GM23248 (cell line): ENCODE data around the gene SUGCT. TPM values are rescaled to one million over a fixed set of nuclear protein-coding genes. Genes with fewer than 3 reads are reported as not detected.
A peak's percentile ranks its signal among the peaks of the same experiment; 100 is the strongest.

Experiments
- DNase-seq: peaks from one replicate; pipeline ENCODE4 v3.0.0-alpha.2; 2015
- H2AFZ ChIP-seq: fragments of 200-600 bp; sonication (generic); 2 replicates; pipeline ENCODE4 v1.6.1; 2016; ENCODE audit warnings: antibody characterized with exemption
- H3F3A ChIP-seq: fragments of 200-600 bp; sonication (generic); 2 replicates; pipeline ENCODE4 v1.6.1; 2016; ENCODE audit warnings: mild to moderate bottlenecking, antibody characterized with exemption, mixed run types; ENCODE audit not compliant: insufficient read depth
- H3K27ac ChIP-seq: fragments of 200-600 bp; sonication (generic); 2 replicates; pipeline ENCODE4 v1.5.1; 2016; ENCODE audit warnings: mild to moderate bottlenecking
- H3K27me3 ChIP-seq: fragments of 200-600 bp; sonication (generic); replicated peaks from 2 replicates; pipeline ENCODE4 v1.6.1; 2016; ENCODE audit warnings: mild to moderate bottlenecking; ENCODE audit not compliant: insufficient read depth
- H3K36me3 ChIP-seq: fragments of 200-600 bp; sonication (generic); 2 replicates; pipeline ENCODE4 v1.6.1; 2016; ENCODE audit warnings: low read depth, mild to moderate bottlenecking
- H3K4me1 ChIP-seq: fragments of 200-600 bp; sonication (generic); 2 replicates; pipeline ENCODE4 v1.6.1; 2016; ENCODE audit warnings: mild to moderate bottlenecking; ENCODE audit not compliant: insufficient read depth
- H3K4me2 ChIP-seq: fragments of 200-600 bp; sonication (generic); one replicate; pipeline ENCODE4 v1.6.1; 2016; ENCODE audit warnings: mild to moderate bottlenecking; ENCODE audit not compliant: unreplicated experiment
- H3K4me3 ChIP-seq: fragments of 200-600 bp; sonication (generic); 2 replicates; pipeline ENCODE4 v1.5.1; 2016; ENCODE audit warnings: mild to moderate bottlenecking
- H3K79me2 ChIP-seq: fragments of 200-600 bp; sonication (generic); 2 replicates; pipeline ENCODE4 v1.6.1; 2016; ENCODE audit warnings: mild to moderate bottlenecking; ENCODE audit not compliant: insufficient read depth
- H3K9ac ChIP-seq: fragments of 200-600 bp; sonication (generic); 2 replicates; pipeline ENCODE4 v1.6.1; 2016; ENCODE audit warnings: mild to moderate bottlenecking
- H3K9me2 ChIP-seq: fragments of 200-600 bp; sonication (generic); 2 replicates; pipeline ENCODE4 v1.6.1; 2016; ENCODE audit warnings: mixed run types, mild to moderate bottlenecking, moderate library complexity; ENCODE audit not compliant: insufficient read depth
- H3K9me3 ChIP-seq: fragments of 200-600 bp; sonication (generic); one replicate; pipeline ENCODE4 v1.6.1; 2017; ENCODE audit warnings: low read depth
- H4K20me1 ChIP-seq: fragments of 200-600 bp; sonication (generic); 2 replicates; pipeline ENCODE4 v1.6.0; 2016; ENCODE audit not compliant: insufficient read depth
- EZH2 ChIP-seq: fragments of 200-600 bp; sonication (generic); IDR thresholded peaks from 2 replicates; pipeline ENCODE4 v1.6.1; 2018; ENCODE audit warnings: antibody characterized with exemption, mild to moderate bottlenecking; ENCODE audit not compliant: insufficient read depth, poor library complexity, severe bottlenecking
- EZH2phosphoT487 ChIP-seq: fragments of 200-600 bp; sonication (generic); IDR thresholded peaks from 2 replicates; pipeline ENCODE4 v1.6.1; 2018; ENCODE audit warnings: antibody characterized with exemption, moderate library complexity, mild to moderate bottlenecking, low read depth; ENCODE audit not compliant: insufficient read depth
- WGBS, 2 experiments: methylation state at CpG; one replicate each; pipeline ENCODE4 v1.1.6; 2015 to 2017; ENCODE audit warnings: low lambda C conversion rate in 2 of 2, low coverage in 1 of 2; ENCODE audit errors: missing lambda C conversion rate in 2 of 2; 5-methylcytosine and 5-hydroxymethylcytosine counted together
- in situ Hi-C: fragments of 300-500 bp; cut with MboI; formaldehyde crosslinking; loops from 2 replicates; pipeline ENCODE4 v1.15.0; 2020
- polyA plus RNA-seq: library from polyadenylated mRNA; unstranded; fragments of >200 nt; fragmentation: Nextera tagmentation; extraction: Ambion mirVana; gene quantifications from 2 replicates; pipeline ENCODE4 v1.2.1, GENCODE V29; 2016
- total RNA-seq: library from RNA; depleted of rRNA; stranded (reverse); fragments of >200 nt; shearing (Covaris generic); gene quantifications from 2 replicates; pipeline ENCODE4 v1.2.3, GENCODE V29; 2014

Gene SUGCT
- total and polyA plus RNA-seq, 2 experiments from 2014 or later = 2.2 to 7.1 TPM

DNA sequence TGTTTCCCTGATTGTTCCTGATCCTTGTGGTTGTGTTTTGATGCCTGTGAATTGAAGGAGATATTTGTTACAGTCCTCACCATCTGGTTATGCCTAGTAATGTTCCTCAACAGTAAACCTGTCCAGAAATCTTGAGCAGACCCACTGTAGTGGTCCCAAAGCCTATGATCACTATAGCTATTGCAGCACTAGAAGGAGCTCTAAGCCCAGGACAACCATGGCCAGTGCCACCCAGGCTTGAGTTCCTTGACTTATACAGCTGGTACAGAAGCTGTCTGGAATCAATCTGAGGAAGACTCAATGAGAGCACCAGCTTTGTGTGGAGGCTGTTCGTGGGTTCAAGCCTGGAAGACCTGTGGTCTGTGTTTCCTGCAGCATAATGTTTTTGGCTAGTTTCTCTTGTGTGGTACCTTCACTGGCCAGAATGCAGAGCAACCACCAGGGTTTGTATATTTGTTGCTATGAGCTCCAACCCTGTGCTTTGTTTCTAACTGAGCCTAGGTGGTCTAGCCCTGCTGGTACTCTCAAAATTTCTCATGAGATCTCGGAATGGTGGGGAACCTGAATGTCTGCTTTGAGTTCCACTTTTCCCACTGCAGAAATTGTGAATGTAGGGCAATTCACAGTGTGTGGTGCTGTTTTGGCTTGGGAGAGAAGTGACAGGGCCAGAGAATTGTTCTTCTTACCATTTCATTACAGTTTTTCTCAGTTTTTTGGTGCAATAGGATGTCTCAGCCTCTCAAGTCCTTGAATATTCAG is 355.2 kb downstream of the SUGCT start:
- Histone ChIP-seq H3K4me2 (peak overlapping the region; percentile 32), H4K20me1 (no peaks in the 10 kb centered on the region), H3K79me2 (no peaks in the 10 kb centered on the region), H3K4me3 (no peak overlapping the region), H3K27ac (no peak overlapping the region), H3K4me1 (peaks cover 29% of the 10 kb centered on the region), H3F3A (peaks cover 13% of the 10 kb centered on the region), H3K27me3 (no peaks in the 10 kb centered on the region), H2AFZ (0 out of 2 replicates have a peak overlapping the region, but pooled peaks have one; percentile 13), H3K9ac (no peak overlapping the region), H3K36me3 (no peaks in the 10 kb centered on the region), H3K9me2 (no peaks in the 10 kb centered on the region), H3K9me3 (no peaks in the 10 kb centered on the region)
- TF ChIP-seq EZH2phosphoT487 (no peak), EZH2 (no peak)
- peak; percentile 6 for DNase-seq
- 83 to 93% methylated on average over 2 of the region's 2 CpGs for WGBS, 2 experiments
- in situ Hi-C loops = no loop called here

DNA sequence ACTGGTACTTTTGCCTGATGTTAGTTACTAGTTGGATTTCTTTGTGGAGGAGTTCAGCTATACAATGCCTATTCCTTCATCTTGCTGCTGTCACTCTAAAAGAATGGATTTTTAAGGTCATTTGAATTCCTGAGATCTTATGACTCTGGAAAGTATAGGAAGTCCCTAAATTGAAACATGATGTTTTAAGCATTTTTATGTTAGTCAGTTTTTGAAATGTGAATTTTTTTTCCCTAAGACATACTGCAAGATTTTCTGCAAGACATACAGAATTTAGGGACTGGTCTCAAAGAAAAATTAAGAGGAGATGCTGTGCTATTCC is 355.8 kb downstream of the SUGCT start:
- Histone ChIP-seq H3K4me3 (no peak overlapping the region), H3K4me2 (peak overlapping the region; percentile 32), H3K9me2 (no peaks in the 10 kb centered on the region), H3K27ac (no peak overlapping the region), H2AFZ (0 out of 2 replicates have a peak overlapping the region, but pooled peaks have one; percentile 13), H3K27me3 (no peaks in the 10 kb centered on the region), H3K9me3 (no peaks in the 10 kb centered on the region), H3K9ac (no peak overlapping the region), H3K79me2 (no peaks in the 10 kb centered on the region), H3K4me1 (peaks cover 29% of the 10 kb centered on the region), H3F3A (peaks cover 13% of the 10 kb centered on the region), H4K20me1 (no peaks in the 10 kb centered on the region), H3K36me3 (no peaks in the 10 kb centered on the region)
- in situ Hi-C loops = no loop called here
- TF ChIP-seq EZH2 = no peak
- no peak for TF ChIP-seq EZH2phosphoT487
- DNase-seq = peak; percentile 24

DNA sequence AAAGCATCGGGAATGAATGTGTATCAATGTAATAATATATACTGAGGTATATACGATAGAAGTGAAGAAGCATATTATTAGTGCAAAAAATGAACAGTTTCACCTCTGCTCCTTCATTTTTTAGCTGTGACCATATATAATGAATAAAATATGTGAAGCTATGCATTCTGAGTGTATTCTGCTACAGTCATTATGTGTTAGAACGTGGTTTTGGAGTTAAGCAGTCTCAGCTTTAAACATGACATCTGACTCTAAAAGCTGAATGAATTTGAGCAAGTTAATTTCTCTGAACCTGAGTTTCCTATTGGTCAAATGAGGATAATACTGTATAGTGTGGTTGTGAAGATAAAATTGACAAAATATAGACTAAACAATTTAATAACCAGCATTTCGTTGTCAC is 358.1 kb downstream of the SUGCT start:
- Histone ChIP-seq H3K36me3 (no peaks in the 10 kb centered on the region), H3K4me2 (no peak overlapping the region), H4K20me1 (no peaks in the 10 kb centered on the region), H3K9me3 (no peaks in the 10 kb centered on the region), H3K4me1 (peaks cover 29% of the 10 kb centered on the region), H3K9ac (no peak overlapping the region), H3K9me2 (no peaks in the 10 kb centered on the region), H2AFZ (no peak overlapping the region), H3K79me2 (no peaks in the 10 kb centered on the region), H3K27ac (no peak overlapping the region), H3F3A (peaks cover 13% of the 10 kb centered on the region), H3K27me3 (no peaks in the 10 kb centered on the region), H3K4me3 (no peak overlapping the region)
- TF ChIP-seq EZH2phosphoT487 = no peak
- TF ChIP-seq EZH2 = no peak
- in situ Hi-C loops = no loop called here
- DNase-seq = no peak
- WGBS, 2 experiments = 79 to 81% methylated on average over 4 of the region's 4 CpGs

DNA sequence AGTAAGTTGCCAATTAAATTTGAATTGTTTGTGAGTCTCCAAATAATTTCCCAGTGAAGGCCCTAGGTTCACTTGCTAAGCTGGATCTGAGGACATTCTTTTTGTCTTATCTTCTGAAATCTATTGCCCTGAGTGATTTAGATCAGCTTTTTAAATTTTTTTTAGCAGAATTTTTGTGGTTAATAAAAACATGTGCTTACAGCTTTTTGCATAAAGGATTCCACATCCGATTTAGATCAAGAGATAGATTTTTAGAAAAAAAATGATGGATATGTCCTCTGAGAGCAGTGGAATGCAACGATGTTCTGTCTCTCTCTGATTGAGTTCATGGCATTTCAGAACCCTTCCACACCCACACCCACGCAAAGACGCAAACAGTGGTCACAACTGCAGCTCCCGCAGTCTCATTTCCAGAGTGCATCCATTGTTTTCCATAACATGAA is 358.8 kb downstream of the SUGCT start:
- H3K36me3 ChIP-seq = no peaks in the 10 kb centered on the region
- H3K79me2 ChIP-seq = no peaks in the 10 kb centered on the region
- no peaks in the 10 kb centered on the region for H3K9me2 ChIP-seq
- peak overlapping the region; percentile 8; the same call in 1 of the 2 replicates for H2AFZ ChIP-seq
- H4K20me1 ChIP-seq = no peaks in the 10 kb centered on the region
- peaks cover 29% of the 10 kb centered on the region for H3K4me1 ChIP-seq
- H3K9me3 ChIP-seq = no peaks in the 10 kb centered on the region
- WGBS, 2 experiments = 38 to 40% methylated on average over 5 of the region's 5 CpGs
- 0 out of 2 replicates have a peak, but pooled peaks have one; percentile 48 for TF ChIP-seq EZH2phosphoT487
- TF ChIP-seq EZH2 = no peak
- in situ Hi-C loops = no loop called here
- H3F3A ChIP-seq = peaks cover 13% of the 10 kb centered on the region
- H3K4me2 ChIP-seq = no peak overlapping the region
- H3K27ac ChIP-seq = no peak overlapping the region
- peak; percentile 25 for DNase-seq
- no peak overlapping the region for H3K4me3 ChIP-seq
- no peaks in the 10 kb centered on the region for H3K27me3 ChIP-seq
- H3K9ac ChIP-seq = no peak overlapping the region
